Colon (tissue), 2 donors: ENCODE measurements around the gene TMA7.
"Not testable (repeated sequence)": the region's sequence is repeated elsewhere in the genome, so short reads cannot be mapped to it uniquely, and the experiment has no call there.

Experiments used
- FAIRE-seq: peaks from 2 replicates; lab custom pipeline; 2012; peaks lifted over from hg19 to GRCh38; lab: Jason Lieb, UNC
- donor health status: control.
- donor health status: control.

Gene TMA7

GRCh38 chr3:48439820-48440589 lies at the start of gene TMA7, which contains the start of gene CCDC51:
Gene TMA7, plus strand, starts transcription at chr3:48440257. Its CDS starts 40 bp downstream, at chr3:48440297.
Gene CCDC51, minus strand, starts transcription at chr3:48440119. Its CDS starts 4,991 bp downstream, at chr3:48435128.
- peak; percentile 5 for FAIRE-seq

- FAIRE-seq = no peak
These were observed 45.7 kb upstream of the TMA7 start for GRCh38 chr3:48394391-48394790.

DNA sequence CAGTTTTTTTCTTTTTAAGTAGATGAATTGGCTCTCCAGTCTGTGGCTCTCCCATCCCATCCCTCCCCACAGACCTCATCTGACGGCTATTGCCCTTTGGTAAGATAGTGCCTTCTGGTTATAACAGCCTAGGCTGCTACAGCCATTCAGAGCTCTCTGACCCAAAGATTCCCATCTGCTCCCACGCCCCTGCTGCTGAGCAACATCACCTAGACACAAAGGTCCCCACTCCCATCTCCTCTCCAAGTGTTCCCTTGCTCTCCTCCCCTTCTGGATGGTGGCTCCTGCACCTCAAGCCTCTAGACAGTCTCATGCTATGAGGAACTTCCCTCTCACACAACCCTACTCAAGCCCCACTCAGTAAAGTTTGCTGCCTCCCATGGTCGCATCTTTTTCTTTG lies 44.3 kb upstream of the TMA7 start:
- no peak for FAIRE-seq

- FAIRE-seq = no peak
These were observed 42.0 kb upstream of the TMA7 start for GRCh38 chr3:48397767-48398681.

DNA sequence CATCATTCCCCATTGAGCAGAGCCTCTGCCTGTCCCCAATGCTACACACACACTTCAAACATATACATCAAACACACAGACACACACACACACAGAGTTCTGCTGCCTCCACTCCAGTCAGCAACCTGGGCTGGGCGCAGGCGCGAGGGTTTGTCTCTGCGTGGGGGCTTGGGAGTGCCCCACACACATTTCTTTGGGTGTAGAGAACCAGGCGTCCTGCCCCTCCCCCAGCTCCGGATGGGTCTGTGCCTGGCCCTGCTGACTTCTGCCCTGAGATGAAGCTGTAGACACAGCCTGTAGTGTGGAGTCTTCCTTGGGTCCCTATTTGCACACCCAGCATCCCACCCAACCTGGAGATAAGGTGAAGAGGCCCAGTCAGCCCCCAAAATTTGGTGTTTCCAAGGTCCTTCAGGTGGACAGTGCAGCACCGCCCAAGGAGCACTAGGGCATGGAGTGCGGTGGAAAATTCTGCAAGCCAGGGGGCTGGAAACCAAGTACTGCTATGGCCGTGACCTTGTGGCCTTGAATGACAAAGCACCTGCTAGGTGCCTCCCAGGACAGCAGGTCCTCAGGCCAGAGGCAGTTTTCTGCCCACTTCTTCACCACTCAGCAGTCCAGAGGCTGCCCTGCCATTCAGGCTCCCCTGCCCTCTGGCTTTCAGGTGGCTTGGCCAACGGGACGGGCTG lies 41.2 kb upstream of the TMA7 start:
- no peak for FAIRE-seq

GRCh38 chr3:48399387-48400172 lies 40.5 kb upstream of the TMA7 start:
- no peak for FAIRE-seq

GRCh38 chr3:48400824-48401433 lies 39.1 kb upstream of the TMA7 start:
- no peak for FAIRE-seq

DNA sequence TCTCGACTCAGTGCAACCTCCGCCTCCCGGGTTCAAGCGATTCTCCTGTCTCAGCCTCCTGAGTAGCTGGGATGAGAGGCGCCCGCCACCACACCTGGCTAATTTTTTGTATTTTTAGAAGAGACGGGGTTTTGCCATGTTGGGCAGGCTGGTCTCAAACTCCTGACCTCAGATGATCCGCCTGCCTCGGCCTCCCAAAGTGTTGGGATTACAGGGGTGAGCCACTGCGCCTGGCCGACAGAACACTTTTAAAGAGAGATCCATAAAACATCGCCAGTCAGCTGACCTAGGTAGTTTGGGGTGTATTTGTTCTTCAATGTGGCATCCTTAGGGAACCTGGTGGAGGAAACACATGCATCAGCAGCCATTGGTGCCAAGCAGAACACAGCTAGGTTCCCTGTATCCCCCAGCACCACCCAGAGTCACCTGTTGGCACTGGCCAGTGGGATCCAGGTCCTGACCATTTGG lies 38.6 kb upstream of the TMA7 start:
- FAIRE-seq = not testable (repeated sequence)

DNA sequence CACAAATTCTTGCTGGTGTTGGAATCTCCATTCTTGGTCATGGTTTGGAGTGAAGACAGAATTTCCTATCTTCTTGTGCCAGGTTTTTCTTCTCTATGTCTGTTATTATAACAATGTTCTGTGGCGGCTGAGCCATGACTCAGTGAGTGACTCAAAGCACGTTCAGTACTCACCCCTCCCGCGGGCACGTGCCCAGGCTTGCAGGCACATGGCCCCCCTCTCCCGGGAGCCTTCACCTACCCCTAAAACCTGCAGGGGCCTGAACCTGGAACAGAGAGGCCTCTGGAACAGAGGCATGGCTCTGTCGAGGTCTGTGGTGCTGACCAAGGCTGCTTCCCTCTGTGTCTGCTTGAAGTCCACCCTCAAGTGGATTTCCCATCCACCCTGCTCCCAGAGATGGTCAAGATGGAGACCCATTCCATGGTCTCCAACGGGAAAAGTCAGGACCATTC lies 37.8 kb upstream of the TMA7 start:
- no peak for FAIRE-seq

DNA sequence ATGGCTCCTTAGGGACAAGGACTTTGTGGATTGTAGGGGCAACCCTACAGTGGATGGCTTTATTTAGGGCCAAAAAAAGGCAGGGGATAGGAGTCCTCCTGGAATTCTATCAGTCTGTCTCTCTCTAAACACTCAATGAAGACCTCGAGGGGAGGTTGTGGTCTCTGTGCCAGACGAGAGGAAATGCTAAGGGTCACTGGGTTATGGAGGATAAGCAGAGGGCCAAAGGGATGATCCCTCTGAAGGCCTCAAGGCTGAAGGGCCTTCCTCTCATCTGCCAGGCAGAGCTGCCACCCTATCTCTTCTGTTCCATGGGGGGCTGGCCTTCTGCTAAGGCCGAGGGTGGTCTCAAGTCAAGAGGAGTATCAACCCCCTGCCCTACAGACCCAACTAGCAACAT lies 37.1 kb upstream of the TMA7 start:
- FAIRE-seq = no peak

DNA sequence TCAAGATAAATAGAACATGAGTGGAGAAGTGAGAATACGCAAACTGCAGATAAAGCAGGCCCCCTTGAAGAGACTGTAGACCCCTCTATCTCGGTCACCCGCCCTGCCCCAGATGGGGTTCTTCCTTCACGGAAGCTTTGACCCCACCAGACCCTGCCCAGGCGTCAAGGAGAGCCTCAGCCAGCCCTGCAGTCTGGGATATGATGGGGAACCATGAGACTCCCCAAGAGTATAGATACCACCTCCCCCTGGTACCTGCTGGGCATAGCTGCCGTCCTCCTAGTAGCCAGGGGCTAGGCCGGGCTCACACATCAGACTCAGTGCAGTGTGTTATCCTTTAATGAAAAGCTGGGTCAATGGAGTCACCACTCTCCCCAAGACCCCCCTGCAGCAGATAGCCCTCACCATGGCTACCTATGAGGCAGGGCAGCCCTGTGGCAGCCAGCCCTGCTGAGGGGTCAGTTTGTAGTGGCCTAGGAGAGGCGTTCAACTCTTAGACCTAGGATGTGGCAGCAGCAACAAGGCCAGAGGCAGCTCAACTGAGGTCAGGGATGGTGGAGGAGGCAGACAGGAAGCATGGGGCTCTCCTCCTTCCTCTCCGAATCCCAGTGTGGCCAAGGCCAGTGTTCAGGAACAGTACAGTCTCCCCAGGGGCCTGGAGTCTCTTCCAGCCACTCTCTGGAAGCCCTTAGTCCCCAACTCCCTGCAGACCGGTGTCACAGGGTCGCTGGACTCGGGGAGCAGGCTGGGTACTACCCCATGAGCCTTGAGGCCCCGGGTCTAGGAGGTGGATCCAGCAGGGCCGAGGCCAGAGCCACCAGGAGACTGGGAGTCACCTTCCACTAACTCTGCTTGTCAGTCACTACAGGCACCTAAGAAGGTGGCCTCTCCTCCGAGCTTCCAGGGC lies 36.3 kb upstream of the TMA7 start:
- FAIRE-seq = no peak

DNA sequence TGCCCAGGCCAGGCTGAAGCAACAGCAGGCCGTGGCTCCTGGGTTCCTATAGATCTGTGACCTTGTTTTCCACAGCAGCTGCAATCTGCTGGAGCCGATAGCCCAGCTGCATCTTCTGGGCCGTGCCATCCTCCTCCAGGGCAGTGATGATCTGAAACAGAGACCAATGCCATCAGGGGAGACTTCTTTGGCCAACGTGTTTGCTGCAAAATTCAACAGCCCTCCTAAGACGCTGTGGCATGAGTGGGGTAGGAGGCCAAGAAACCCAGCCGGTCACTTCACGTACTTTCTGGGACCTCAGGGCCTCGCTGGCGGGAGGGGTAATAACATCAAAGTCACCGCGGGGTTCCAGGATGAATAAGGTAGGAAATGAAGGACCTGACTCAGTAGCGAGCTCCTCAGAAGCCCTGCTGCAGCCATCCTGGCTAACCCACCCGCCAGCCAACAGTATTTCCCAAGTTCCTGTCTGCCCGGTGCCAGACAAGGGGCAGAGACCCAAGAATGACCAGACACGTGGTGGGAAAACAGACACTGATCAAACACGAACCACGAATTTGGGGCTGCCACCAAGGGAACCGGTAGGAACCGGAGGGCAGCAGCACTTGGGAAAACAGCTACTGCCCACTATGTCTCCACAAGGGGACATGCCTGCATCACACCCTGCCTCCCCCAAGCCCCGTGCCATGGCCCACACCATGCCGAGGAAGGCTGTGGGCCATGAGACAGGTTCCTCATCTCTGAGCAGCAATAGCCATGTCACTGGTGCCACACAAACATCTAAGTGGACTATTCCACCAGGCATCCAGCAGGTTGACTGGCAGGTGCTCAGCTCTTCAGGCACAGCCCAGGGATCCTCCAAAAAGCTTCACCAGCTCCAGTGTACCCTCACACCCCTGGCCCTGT lies 35.4 kb upstream of the TMA7 start:
- FAIRE-seq = no peak

DNA sequence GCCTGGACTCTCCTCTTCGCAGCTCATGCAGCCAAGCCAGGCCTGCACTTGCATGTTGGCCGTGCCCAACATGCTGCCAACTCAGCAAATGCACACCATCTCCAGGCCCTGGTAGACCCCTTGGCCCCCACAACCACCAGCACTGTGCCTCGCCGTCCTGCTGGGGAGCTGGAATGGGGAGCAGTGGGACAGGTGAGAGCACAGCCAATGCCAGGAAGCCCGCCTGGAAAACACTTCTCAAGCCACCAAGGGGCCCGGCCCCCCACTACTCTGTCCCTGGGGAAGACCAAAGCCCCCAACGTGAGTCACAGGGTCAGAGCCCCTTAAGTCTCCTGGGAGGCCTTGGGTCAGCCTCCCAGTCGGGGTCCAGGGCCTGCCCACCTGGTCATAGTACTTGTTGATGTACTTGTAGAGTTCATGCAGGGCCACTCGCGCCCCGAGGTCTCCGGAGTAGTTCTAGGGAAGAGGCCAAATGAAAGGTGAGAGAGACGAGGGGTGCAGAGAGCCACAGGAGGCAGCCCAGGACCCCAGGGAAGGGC lies 34.6 kb upstream of the TMA7 start:
- no peak for FAIRE-seq

- FAIRE-seq = no peak
These were observed 34.1 kb upstream of the TMA7 start for GRCh38 chr3:48405971-48406370.

- FAIRE-seq = no peak
These were observed 33.3 kb upstream of the TMA7 start for GRCh38 chr3:48406443-48407431.

GRCh38 chr3:48407542-48408099 lies 32.4 kb upstream of the TMA7 start:
- FAIRE-seq = no peak

DNA sequence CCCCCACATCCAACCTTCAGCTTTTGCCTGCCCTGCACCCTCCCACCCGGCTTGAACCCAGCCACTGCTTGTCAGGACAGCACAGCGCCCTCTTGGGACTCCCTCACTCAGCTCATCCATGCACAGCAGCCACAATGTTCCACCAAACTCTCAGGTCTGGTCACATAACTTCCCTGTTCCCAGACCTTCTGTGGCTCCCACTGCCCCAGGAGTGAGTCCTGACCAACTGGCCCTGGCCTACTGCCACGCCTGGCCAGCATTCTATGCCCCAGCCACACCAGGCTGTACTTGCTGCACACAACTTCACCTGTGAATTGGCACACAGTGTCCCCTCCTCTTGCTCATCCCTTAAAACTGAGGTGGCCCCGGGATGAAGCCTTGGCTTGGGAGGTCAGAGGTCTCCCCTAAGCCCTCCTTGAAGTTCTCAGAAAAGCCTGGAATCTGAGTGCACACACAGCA lies 31.2 kb upstream of the TMA7 start:
- FAIRE-seq = no peak
